HEK293 (cell line): ENCODE results near the gene MMS19.
A peak's percentile ranks its signal among the peaks of the same experiment; 100 is the strongest.

Experiments used
- GLIS1 ChIP-seq: fragments of 450-650 bp; formaldehyde crosslinking; IDR thresholded peaks from 2 replicates; pipeline ENCODE4 v1.5.1; 2016; ENCODE audit warnings: missing biosample characterization, missing genetic modification characterization
- GLIS2 ChIP-seq: fragments of 450-650 bp; formaldehyde crosslinking; IDR thresholded peaks from 2 replicates; pipeline ENCODE4 v1.5.1; 2016; ENCODE audit warnings: missing biosample characterization, missing genetic modification characterization
- IKZF3 ChIP-seq: fragments of 450-650 bp; IDR thresholded peaks from 2 replicates; pipeline ENCODE4 v1.5.0; 2018; ENCODE audit warnings: missing biosample characterization, mild to moderate bottlenecking, missing genetic modification characterization, moderate library complexity
- KLF1 ChIP-seq: fragments of 450-650 bp; formaldehyde crosslinking; IDR thresholded peaks from 2 replicates; pipeline ENCODE4 v1.5.1; 2016; ENCODE audit warnings: missing biosample characterization, missing genetic modification characterization
- KLF9 ChIP-seq: fragments of 450-650 bp; formaldehyde crosslinking; IDR thresholded peaks from 2 replicates; pipeline ENCODE4 v1.5.1; 2016; ENCODE audit warnings: missing biosample characterization, missing genetic modification characterization, low read depth
- MEIS1 ChIP-seq: sonication (generic); formaldehyde crosslinking; IDR thresholded peaks from 2 replicates; pipeline ENCODE4 v1.8.1; 2022; ENCODE audit warnings: missing genetic modification reagents, mild to moderate bottlenecking, borderline replicate concordance
- SP3 ChIP-seq: fragments of 450-650 bp; formaldehyde crosslinking; IDR thresholded peaks from 2 replicates; pipeline ENCODE4 v1.5.1; 2016; ENCODE audit warnings: missing biosample characterization, missing genetic modification characterization
- TRIM28 ChIP-seq: IDR thresholded peaks from 2 replicates; pipeline ENCODE4 v1.6.1; 2011; ENCODE audit warnings: low read length, control low read depth, borderline replicate concordance
- WT1 ChIP-seq: fragments of 450-650 bp; formaldehyde crosslinking; IDR thresholded peaks from 2 replicates; pipeline ENCODE4 v1.5.1; 2016; ENCODE audit warnings: missing biosample characterization, missing genetic modification characterization
- YY2 ChIP-seq: fragments of 450-650 bp; formaldehyde crosslinking; IDR thresholded peaks from 2 replicates; pipeline ENCODE4 v1.5.1; 2016; ENCODE audit warnings: missing biosample characterization, missing genetic modification characterization
- ZBTB17 ChIP-seq: fragments of 450-650 bp; formaldehyde crosslinking; IDR thresholded peaks from 2 replicates; pipeline ENCODE4 v1.5.1; 2016; ENCODE audit warnings: missing biosample characterization, missing genetic modification characterization
- ZBTB7A ChIP-seq: fragments of 450-650 bp; formaldehyde crosslinking; IDR thresholded peaks from 2 replicates; pipeline ENCODE4 v1.5.1; 2016; ENCODE audit warnings: low read depth, missing biosample characterization, missing genetic modification characterization
- ZNF133 ChIP-seq: fragments of 450-650 bp; formaldehyde crosslinking; IDR thresholded peaks from 2 replicates; pipeline ENCODE4 v1.5.1; 2016; ENCODE audit warnings: missing biosample characterization, missing genetic modification characterization
- ZNF184 ChIP-seq: fragments of 450-650 bp; IDR thresholded peaks from 2 replicates; pipeline ENCODE4 v1.5.1; 2018; ENCODE audit warnings: missing biosample characterization, mild to moderate bottlenecking, missing genetic modification characterization
- ZNF324 ChIP-seq: fragments of 450-650 bp; formaldehyde crosslinking; IDR thresholded peaks from 2 replicates; pipeline ENCODE4 v1.5.1; 2016; ENCODE audit warnings: missing biosample characterization, missing genetic modification characterization
- ZNF37A ChIP-seq: fragments of 450-650 bp; IDR thresholded peaks from 2 replicates; pipeline ENCODE4 v1.5.1; 2018; ENCODE audit warnings: missing biosample characterization, missing genetic modification characterization
- ZNF473 ChIP-seq: fragments of 450-650 bp; formaldehyde crosslinking; IDR thresholded peaks from 2 replicates; pipeline ENCODE4 v1.5.1; 2017; ENCODE audit warnings: missing biosample characterization, missing genetic modification characterization
- ZNF510 ChIP-seq: fragments of 450-650 bp; formaldehyde crosslinking; IDR thresholded peaks from 2 replicates; pipeline ENCODE4 v1.5.1; 2018; ENCODE audit warnings: mild to moderate bottlenecking, missing genetic modification characterization, missing biosample characterization; ENCODE audit not compliant: insufficient replicate concordance
- ZNF529 ChIP-seq: fragments of 450-650 bp; formaldehyde crosslinking; IDR thresholded peaks from 2 replicates; pipeline ENCODE4 v1.5.1; 2017; ENCODE audit warnings: missing genetic modification characterization, missing biosample characterization; ENCODE audit not compliant: insufficient replicate concordance
- ZNF530 ChIP-seq: fragments of 450-650 bp; formaldehyde crosslinking; IDR thresholded peaks from 2 replicates; pipeline ENCODE4 v1.5.1; 2016; ENCODE audit warnings: low read depth, missing biosample characterization, missing genetic modification characterization
- ZNF549 ChIP-seq: fragments of 450-650 bp; IDR thresholded peaks from 2 replicates; pipeline ENCODE4 v1.5.1; 2018; ENCODE audit warnings: missing biosample characterization, missing genetic modification characterization, mild to moderate bottlenecking, inconsistent platforms, moderate library complexity
- ZNF571 ChIP-seq: fragments of 450-650 bp; formaldehyde crosslinking; IDR thresholded peaks from 2 replicates; pipeline ENCODE4 v1.5.0; 2017; ENCODE audit warnings: missing biosample characterization, missing genetic modification characterization
- ZNF621 ChIP-seq: fragments of 450-650 bp; formaldehyde crosslinking; IDR thresholded peaks from 2 replicates; pipeline ENCODE4 v1.5.1; 2017; ENCODE audit warnings: missing biosample characterization, missing genetic modification characterization
- ZNF624 ChIP-seq: fragments of 450-650 bp; formaldehyde crosslinking; IDR thresholded peaks from 2 replicates; pipeline ENCODE4 v1.5.1; 2017; ENCODE audit warnings: missing biosample characterization, missing genetic modification characterization
- ZNF629 ChIP-seq: fragments of 450-650 bp; formaldehyde crosslinking; IDR thresholded peaks from 2 replicates; pipeline ENCODE4 v1.5.1; 2017; ENCODE audit warnings: missing biosample characterization, missing genetic modification characterization
- ZNF654 ChIP-seq: fragments of 450-650 bp; formaldehyde crosslinking; IDR thresholded peaks from 2 replicates; pipeline ENCODE4 v1.5.1; 2016; ENCODE audit warnings: low read depth, missing biosample characterization, missing genetic modification characterization
- ZNF777 ChIP-seq: fragments of 450-650 bp; formaldehyde crosslinking; IDR thresholded peaks from 2 replicates; pipeline ENCODE4 v1.5.1; 2017; ENCODE audit warnings: missing biosample characterization, missing genetic modification characterization, borderline replicate concordance
- ZNF830 ChIP-seq: fragments of 450-650 bp; IDR thresholded peaks from 2 replicates; pipeline ENCODE4 v1.5.0; 2018; ENCODE audit warnings: missing biosample characterization, missing genetic modification characterization, low read depth, mild to moderate bottlenecking, moderate library complexity
- TF ChIP-seq, protein P1 (sequence below): fragments of 450-650 bp; formaldehyde crosslinking; IDR thresholded peaks from 2 replicates; pipeline ENCODE4 v1.5.1; 2016; ENCODE audit warnings: missing biosample characterization, missing genetic modification characterization
- TF ChIP-seq, protein P2 (sequence below): fragments of 450-650 bp; formaldehyde crosslinking; IDR thresholded peaks from 2 replicates; pipeline ENCODE4 v1.5.1; 2016; ENCODE audit warnings: missing biosample characterization, missing genetic modification characterization
- TF ChIP-seq, protein P3 (sequence below): fragments of 450-650 bp; formaldehyde crosslinking; IDR thresholded peaks from 2 replicates; pipeline ENCODE4 v1.5.1; 2016; ENCODE audit warnings: missing biosample characterization, missing genetic modification characterization
- TF ChIP-seq, protein P4 (sequence below): fragments of 450-650 bp; formaldehyde crosslinking; IDR thresholded peaks from 2 replicates; pipeline ENCODE4 v1.5.1; 2017; ENCODE audit warnings: missing biosample characterization, missing genetic modification characterization
- TF ChIP-seq, protein P5 (sequence below): fragments of 450-650 bp; formaldehyde crosslinking; IDR thresholded peaks from 2 replicates; pipeline ENCODE4 v1.5.1; 2016; ENCODE audit warnings: missing biosample characterization, missing genetic modification characterization

MMS19 gene

DNA sequence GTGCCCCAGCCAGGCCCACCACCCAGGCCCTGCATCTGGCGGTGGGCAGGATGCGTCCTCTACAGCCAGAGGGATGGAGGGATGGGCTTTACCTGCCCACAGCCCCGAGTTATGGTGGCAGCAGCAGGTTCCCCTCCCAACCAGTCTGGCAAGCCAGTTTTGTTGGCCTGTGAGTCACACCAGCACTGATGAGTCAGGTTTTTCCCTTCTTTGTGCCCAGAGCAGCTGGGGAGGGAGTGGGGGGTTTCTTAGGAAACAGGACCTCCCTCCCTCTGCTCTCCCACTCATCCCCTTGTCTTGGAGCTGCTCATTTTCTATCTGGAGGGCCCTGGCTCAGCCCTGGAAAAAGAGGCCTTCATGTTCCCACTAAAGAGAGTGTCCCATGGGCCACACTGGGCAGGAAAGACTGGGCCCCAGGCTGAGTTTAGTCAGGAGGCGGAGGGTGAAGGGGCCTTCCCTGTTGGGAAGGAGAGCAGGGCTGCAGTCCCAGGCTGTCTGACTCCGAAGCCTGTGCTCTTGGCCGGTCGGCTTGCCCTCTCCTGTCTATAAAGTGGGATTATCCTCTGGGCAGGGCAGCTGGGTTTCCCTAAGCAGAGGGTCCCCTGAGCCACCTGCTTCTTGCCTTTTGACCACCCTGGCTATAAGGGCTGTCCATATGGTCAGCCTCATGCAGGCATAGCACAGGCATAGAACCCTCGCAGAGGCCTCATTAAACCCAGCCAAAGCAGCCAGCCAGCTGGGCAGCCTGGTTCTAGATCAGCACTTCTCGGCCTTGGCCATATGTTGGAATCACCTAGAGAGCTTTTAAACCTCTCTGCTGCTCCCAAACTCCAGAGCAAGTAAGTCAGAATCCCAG lies 44.2 kb upstream of the MMS19 start (continued):
- TF ChIP-seq ZNF830 (tag by site-specific recombination), result no peak
- no peak for TF ChIP-seq ZNF624 (tag by site-specific recombination)
- TF ChIP-seq KLF1 (tag by site-specific recombination), result no peak
- TF ChIP-seq, protein P1, sequence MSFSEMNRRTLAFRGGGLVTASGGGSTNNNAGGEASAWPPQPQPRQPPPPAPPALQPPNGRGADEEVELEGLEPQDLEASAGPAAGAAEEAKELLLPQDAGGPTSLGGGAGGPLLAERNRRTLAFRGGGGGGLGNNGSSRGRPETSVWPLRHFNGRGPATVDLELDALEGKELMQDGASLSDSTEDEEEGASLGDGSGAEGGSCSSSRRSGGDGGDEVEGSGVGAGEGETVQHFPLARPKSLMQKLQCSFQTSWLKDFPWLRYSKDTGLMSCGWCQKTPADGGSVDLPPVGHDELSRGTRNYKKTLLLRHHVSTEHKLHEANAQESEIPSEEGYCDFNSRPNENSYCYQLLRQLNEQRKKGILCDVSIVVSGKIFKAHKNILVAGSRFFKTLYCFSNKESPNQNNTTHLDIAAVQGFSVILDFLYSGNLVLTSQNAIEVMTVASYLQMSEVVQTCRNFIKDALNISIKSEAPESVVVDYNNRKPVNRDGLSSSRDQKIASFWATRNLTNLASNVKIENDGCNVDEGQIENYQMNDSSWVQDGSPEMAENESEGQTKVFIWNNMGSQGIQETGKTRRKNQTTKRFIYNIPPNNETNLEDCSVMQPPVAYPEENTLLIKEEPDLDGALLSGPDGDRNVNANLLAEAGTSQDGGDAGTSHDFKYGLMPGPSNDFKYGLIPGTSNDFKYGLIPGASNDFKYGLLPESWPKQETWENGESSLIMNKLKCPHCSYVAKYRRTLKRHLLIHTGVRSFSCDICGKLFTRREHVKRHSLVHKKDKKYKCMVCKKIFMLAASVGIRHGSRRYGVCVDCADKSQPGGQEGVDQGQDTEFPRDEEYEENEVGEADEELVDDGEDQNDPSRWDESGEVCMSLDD, result no peak
- no peak for TF ChIP-seq ZNF549
- TF ChIP-seq ZNF473 (tag by site-specific recombination), result no peak
- no peak for TF ChIP-seq ZNF571 (tag by site-specific recombination)
- no peak for TF ChIP-seq ZNF184 (tag by site-specific recombination)
- peak; percentile 57 for TF ChIP-seq ZBTB17 (tag by site-specific recombination)
- no peak for TF ChIP-seq ZNF37A (tag by site-specific recombination)
- TF ChIP-seq ZNF529 (tag by site-specific recombination), result no peak
- no peak for TF ChIP-seq ZNF654 (tag by site-specific recombination)
- TF ChIP-seq ZNF621 (tag by site-specific recombination), result no peak
- TF ChIP-seq WT1 (tag by site-specific recombination), result peak; percentile 77; the same call in 1 of the 2 replicates
- no peak for TF ChIP-seq ZBTB7A
- TF ChIP-seq GLIS2, result peak; percentile 71
- TF ChIP-seq, protein P2, sequence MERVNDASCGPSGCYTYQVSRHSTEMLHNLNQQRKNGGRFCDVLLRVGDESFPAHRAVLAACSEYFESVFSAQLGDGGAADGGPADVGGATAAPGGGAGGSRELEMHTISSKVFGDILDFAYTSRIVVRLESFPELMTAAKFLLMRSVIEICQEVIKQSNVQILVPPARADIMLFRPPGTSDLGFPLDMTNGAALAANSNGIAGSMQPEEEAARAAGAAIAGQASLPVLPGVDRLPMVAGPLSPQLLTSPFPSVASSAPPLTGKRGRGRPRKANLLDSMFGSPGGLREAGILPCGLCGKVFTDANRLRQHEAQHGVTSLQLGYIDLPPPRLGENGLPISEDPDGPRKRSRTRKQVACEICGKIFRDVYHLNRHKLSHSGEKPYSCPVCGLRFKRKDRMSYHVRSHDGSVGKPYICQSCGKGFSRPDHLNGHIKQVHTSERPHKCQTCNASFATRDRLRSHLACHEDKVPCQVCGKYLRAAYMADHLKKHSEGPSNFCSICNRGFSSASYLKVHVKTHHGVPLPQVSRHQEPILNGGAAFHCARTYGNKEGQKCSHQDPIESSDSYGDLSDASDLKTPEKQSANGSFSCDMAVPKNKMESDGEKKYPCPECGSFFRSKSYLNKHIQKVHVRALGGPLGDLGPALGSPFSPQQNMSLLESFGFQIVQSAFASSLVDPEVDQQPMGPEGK (tag by site-specific recombination), result peak; percentile 95
- TF ChIP-seq ZNF777 (tag by site-specific recombination), result no peak
- peak; percentile 46 for TF ChIP-seq ZNF629 (tag by site-specific recombination)
- TF ChIP-seq SP3 (tag by site-specific recombination), result no peak
- no peak for TF ChIP-seq YY2 (tag by site-specific recombination)
- TF ChIP-seq TRIM28, result no peak
- TF ChIP-seq IKZF3 (tag by site-specific recombination), result peak; percentile 76
- no peak for TF ChIP-seq ZNF324
- TF ChIP-seq GLIS1 (tag by site-specific recombination), result peak; percentile 36; the same call in 1 of the 2 replicates
- no peak for TF ChIP-seq MEIS1 (CRISPR knock-in tag)
- TF ChIP-seq ZNF510 (tag by site-specific recombination), result no peak
- TF ChIP-seq ZNF530 (tag by site-specific recombination), result no peak
- TF ChIP-seq, protein P3, sequence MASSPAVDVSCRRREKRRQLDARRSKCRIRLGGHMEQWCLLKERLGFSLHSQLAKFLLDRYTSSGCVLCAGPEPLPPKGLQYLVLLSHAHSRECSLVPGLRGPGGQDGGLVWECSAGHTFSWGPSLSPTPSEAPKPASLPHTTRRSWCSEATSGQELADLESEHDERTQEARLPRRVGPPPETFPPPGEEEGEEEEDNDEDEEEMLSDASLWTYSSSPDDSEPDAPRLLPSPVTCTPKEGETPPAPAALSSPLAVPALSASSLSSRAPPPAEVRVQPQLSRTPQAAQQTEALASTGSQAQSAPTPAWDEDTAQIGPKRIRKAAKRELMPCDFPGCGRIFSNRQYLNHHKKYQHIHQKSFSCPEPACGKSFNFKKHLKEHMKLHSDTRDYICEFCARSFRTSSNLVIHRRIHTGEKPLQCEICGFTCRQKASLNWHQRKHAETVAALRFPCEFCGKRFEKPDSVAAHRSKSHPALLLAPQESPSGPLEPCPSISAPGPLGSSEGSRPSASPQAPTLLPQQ (tag by site-specific recombination), result peak; percentile 70; the same call in 1 of the 2 replicates
- TF ChIP-seq ZNF133, result no peak
- TF ChIP-seq, protein P4, sequence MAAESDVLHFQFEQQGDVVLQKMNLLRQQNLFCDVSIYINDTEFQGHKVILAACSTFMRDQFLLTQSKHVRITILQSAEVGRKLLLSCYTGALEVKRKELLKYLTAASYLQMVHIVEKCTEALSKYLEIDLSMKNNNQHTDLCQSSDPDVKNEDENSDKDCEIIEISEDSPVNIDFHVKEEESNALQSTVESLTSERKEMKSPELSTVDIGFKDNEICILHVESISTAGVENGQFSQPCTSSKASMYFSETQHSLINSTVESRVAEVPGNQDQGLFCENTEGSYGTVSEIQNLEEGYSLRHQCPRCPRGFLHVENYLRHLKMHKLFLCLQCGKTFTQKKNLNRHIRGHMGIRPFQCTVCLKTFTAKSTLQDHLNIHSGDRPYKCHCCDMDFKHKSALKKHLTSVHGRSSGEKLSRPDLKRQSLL (tag by site-specific recombination), result no peak
- TF ChIP-seq, protein P5, sequence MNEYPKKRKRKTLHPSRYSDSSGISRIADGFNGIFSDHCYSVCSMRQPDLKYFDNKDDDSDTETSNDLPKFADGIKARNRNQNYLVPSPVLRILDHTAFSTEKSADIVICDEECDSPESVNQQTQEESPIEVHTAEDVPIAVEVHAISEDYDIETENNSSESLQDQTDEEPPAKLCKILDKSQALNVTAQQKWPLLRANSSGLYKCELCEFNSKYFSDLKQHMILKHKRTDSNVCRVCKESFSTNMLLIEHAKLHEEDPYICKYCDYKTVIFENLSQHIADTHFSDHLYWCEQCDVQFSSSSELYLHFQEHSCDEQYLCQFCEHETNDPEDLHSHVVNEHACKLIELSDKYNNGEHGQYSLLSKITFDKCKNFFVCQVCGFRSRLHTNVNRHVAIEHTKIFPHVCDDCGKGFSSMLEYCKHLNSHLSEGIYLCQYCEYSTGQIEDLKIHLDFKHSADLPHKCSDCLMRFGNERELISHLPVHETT (tag by site-specific recombination), result peak; percentile 37; the same call in 1 of the 2 replicates
- no peak for TF ChIP-seq KLF9 (tag by site-specific recombination)
